SIG-M5 treated with dmso at 0.1 percent for 504 hours (cell line): Measurements from ENCODE around the gene SLAMF7.
"Not testable (repeated sequence)": the region's sequence is repeated elsewhere in the genome, so short reads cannot be mapped to it uniquely, and the experiment has no call there.

ENCODE experiments used
- DNase-seq: peaks from one replicate; lab custom pipeline; 2025; ENCODE audit not compliant: unreplicated experiment; lab: John Stamatoyannopoulos, UW

Gene SLAMF7

GRCh38 chr1:160773093-160773492, 34.0 kb downstream of the SLAMF7 start:
- DNase-seq: no peak

- no peak for DNase-seq
These were observed 36.1 kb downstream of the SLAMF7 start for GRCh38 chr1:160774886-160775719.

- DNase-seq: no peak
These were observed 37.1 kb downstream of the SLAMF7 start for GRCh38 chr1:160776178-160776577.

- DNase-seq: peak; percentile 60
These were observed 38.5 kb downstream of the SLAMF7 start for GRCh38 chr1:160777486-160778089.

- DNase-seq: no peak
These were observed 39.9 kb downstream of the SLAMF7 start for GRCh38 chr1:160778976-160779375.

- DNase-seq: no peak
These were observed 40.8 kb downstream of the SLAMF7 start for GRCh38 chr1:160779626-160780397.

GRCh38 chr1:160780398-160780755, 41.3 kb downstream of the SLAMF7 start:
- no peak for DNase-seq

- no peak for DNase-seq
These were observed 42.2 kb downstream of the SLAMF7 start for GRCh38 chr1:160781186-160781766.

- peak; percentile 79 for DNase-seq
These were observed 43.1 kb downstream of the SLAMF7 start for GRCh38 chr1:160781914-160782689.

GRCh38 chr1:160782988-160783765, 44.1 kb downstream of the SLAMF7 start:
- not testable (repeated sequence) for DNase-seq

GRCh38 chr1:160789051-160789701, 50.1 kb downstream of the SLAMF7 start:
- DNase-seq: no peak

GRCh38 chr1:160789702-160790611, 50.9 kb downstream of the SLAMF7 start:
- DNase-seq: no peak

- DNase-seq: no peak
These were observed 55.3 kb downstream of the SLAMF7 start for GRCh38 chr1:160794376-160794775.

- peak; percentile 88 for DNase-seq
These were observed 56.9 kb downstream of the SLAMF7 start, which contains the start of gene LY9 for GRCh38 chr1:160795951-160796383. Gene LY9 (plus strand): TSS chr1:160796174. CDS start chr1:160796188, 14 bp downstream.

GRCh38 chr1:160797271-160797709, 58.2 kb downstream of the SLAMF7 start:
- no peak for DNase-seq

GRCh38 chr1:160797861-160798273, 58.8 kb downstream of the SLAMF7 start:
- DNase-seq: peak; percentile 39

- DNase-seq: no peak
These were observed 59.4 kb downstream of the SLAMF7 start for GRCh38 chr1:160798439-160798838.

GRCh38 chr1:160799641-160800040, 60.6 kb downstream of the SLAMF7 start:
- no peak for DNase-seq
